Mucosa of descending colon (tissue), 3 donors: ENCODE results near the gene CRKL. TPM values are rescaled to one million over a fixed set of nuclear protein-coding genes. Genes with fewer than 3 reads are reported as not detected.

Experiments
- ATAC-seq: fragments of 200-7000 bp; cut with Tn5 transposase; one replicate; pipeline ENCODE4 v1.9.1; 2020; ENCODE audit warnings: mild to moderate bottlenecking, moderate library complexity
- DNase-seq, 3 donors: peaks; one replicate each; pipeline ENCODE4 v3.0.0-alpha.2; 2020
- H3K36me3 ChIP-seq: fragments of 200-600 bp; one replicate; pipeline ENCODE4 v1.8.0; 2021; ENCODE audit warnings: low read depth, mild to moderate bottlenecking
- H3K4me1 ChIP-seq: fragments of 200-600 bp; one replicate; pipeline ENCODE4 v1.8.0; 2021; ENCODE audit warnings: low read depth, mild to moderate bottlenecking
- H3K4me3 ChIP-seq: fragments of 200-600 bp; one replicate; pipeline ENCODE4 v1.8.0; 2021; ENCODE audit warnings: mild to moderate bottlenecking
- H3K9me3 ChIP-seq: fragments of 200-600 bp; one replicate; pipeline ENCODE4 v1.8.0; 2021; ENCODE audit warnings: mild to moderate bottlenecking
- intact Hi-C, 2 donors: fragments of 100-400 bp; cut with DNase I in 1 of 2; cut with micrococcal nuclease in 1 of 2; formaldehyde crosslinking; loops; one replicate each; pipeline versions ENCODE4 v1.11.0 to v1.11.1; 2022; cut with DNase I, micrococcal nuclease
- total RNA-seq, 3 donors: library from RNA; stranded (reverse); fragmentation: NEBNext Ultra II Directional in 2 of 3; extraction: Animal tissue kit (Norgen Biotek cat#: 25700) in 2 of 3; gene quantifications; one replicate each; pipeline versions ENCODE4 v1.2.1 to v1.2.4, GENCODE V29; 2021 to 2023
- TF ChIP-seq, protein P1 (sequence below): fragments of 200-600 bp; IDR thresholded peaks from one replicate; pipeline ENCODE4 v1.8.0; 2022; ENCODE audit warnings: antibody characterized with exemption, mild to moderate bottlenecking
- donor health status: DM: no; HTN: no; CAD: no; lungs with moderate emphysema.
- donor health status: DM: no; HTN: no; CAD: no.
- donor health status: DM: no; HTN: yes; CAD: no.

The CRKL gene
- total RNA-seq, 3 donors from 2014 or later, result 48.7 to 63.4 (median 55.3) TPM

DNA sequence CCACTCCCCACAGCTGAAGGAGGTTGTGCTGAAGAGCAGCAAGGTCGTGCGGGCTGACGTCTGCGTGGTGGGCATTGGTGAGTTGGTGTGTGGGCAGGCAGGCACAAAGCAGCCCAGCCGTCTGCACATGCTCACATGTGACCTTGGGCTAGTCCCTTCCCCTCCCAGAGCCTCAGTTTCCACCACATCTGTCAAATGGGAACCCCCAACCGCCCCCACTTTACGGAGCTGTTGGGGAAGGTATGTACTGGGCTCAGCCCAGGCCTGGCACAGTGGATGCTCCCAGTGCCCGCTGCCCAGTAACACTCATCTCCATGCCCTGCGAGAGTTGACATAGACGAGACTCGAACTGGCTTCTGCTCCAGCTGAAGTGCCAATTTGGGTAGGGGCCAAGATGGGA, 59.8 kb downstream of the CRKL start:
- no peak overlapping the region for H3K4me3 ChIP-seq
- H3K36me3 ChIP-seq, result no peaks in the 10 kb centered on the region
- DNase-seq (no peak), ATAC-seq (no peak)
- TF ChIP-seq, protein P1, sequence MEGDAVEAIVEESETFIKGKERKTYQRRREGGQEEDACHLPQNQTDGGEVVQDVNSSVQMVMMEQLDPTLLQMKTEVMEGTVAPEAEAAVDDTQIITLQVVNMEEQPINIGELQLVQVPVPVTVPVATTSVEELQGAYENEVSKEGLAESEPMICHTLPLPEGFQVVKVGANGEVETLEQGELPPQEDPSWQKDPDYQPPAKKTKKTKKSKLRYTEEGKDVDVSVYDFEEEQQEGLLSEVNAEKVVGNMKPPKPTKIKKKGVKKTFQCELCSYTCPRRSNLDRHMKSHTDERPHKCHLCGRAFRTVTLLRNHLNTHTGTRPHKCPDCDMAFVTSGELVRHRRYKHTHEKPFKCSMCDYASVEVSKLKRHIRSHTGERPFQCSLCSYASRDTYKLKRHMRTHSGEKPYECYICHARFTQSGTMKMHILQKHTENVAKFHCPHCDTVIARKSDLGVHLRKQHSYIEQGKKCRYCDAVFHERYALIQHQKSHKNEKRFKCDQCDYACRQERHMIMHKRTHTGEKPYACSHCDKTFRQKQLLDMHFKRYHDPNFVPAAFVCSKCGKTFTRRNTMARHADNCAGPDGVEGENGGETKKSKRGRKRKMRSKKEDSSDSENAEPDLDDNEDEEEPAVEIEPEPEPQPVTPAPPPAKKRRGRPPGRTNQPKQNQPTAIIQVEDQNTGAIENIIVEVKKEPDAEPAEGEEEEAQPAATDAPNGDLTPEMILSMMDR, result no peak
- peaks cover 19% of the 10 kb centered on the region for H3K4me1 ChIP-seq
- peaks cover 5% of the 10 kb centered on the region for H3K9me3 ChIP-seq
- intact Hi-C loops, result no loop called here

DNA sequence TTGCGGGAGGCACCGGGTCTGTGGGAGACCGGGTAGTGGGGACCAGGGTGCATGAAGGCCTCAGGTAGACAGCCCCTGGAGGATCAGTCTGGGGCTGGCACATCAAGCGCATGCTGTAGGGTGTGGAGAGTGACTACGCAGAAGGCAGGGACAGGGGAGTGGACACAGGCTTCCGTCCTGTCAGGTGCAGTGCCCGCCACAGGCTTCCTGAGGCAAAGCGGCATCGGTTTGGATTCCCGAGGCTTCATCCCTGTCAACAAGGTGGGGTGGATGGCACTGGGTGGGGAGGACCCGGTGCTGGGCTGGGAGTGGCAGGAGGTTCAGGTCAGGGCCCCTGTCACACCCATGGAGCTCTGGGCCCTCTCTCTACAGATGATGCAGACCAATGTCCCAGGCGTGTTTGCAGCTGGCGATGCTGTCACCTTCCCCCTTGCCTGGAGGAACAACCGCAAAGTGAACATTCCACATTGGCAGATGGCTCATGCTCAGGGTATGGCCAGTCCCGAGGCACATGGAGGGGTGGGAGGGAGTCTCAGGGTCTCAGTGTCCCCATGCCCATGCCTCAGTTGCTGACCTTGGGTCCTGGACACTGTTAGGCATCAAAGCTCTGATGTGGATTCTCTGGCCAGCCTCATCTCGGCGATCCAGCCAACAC, 60.4 kb downstream of the CRKL start:
- intact Hi-C loops, result no loop called here
- H3K4me1 ChIP-seq, result peaks cover 19% of the 10 kb centered on the region
- no peak for ATAC-seq
- H3K36me3 ChIP-seq, result no peaks in the 10 kb centered on the region
- H3K9me3 ChIP-seq, result peaks cover 5% of the 10 kb centered on the region
- no peak overlapping the region for H3K4me3 ChIP-seq
- no peak for DNase-seq
- TF ChIP-seq, protein P1, result no peak

DNA sequence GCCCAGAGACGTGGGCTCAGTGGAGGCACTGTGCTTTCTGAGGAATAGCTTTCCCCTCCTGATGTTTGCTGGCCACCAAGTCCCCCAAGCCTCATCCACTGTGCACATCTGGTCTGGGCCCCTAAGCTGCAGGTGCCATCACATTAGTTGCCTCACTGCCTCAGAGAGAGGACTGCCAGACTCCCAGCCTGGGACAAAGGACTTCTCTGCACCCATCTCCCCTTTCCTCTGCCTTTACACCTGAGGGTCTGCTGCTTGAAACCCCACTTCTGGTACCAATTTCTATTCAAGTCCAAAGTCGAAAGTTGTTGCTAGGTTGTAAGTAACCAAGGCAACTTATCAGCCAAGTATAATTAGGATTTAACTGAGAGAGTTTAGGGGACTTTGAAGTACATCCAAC, 61.2 kb downstream of the CRKL start:
- intact Hi-C loops, result no loop called here
- peaks cover 26% of the 10 kb centered on the region for H3K4me1 ChIP-seq
- no peak overlapping the region for H3K4me3 ChIP-seq
- TF ChIP-seq, protein P1, result no peak
- no peak for ATAC-seq
- no peak for DNase-seq
- H3K36me3 ChIP-seq, result no peaks in the 10 kb centered on the region
- H3K9me3 ChIP-seq, result peaks cover 5% of the 10 kb centered on the region

DNA sequence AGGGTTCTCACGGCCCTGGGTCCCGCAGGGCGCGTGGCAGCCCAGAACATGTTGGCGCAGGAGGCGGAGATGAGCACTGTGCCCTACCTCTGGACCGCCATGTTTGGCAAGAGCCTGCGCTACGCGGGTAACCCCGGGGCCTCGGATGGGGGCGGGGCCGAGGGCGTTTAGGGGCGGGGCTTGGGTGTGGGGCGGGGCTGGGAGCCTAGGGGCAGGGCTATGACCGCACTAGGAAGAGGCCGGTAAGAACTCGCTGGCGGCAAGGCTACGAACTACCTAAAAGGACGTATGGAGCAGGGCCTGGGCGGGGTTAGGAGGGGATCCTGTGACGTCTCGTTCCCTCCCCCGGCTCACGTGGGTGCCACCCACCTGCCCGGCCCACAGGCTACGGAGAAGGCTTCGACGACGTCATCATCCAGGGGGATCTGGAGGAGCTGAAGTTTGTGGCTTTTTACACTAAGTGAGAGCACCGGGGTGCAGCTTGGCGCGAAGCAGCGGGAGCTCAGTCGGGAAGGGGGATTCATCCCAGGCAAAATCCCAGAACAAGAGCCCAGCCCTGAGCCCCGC, 62.1 kb downstream of the CRKL start:
- Histone ChIP-seq H3K9me3 (peaks cover 5% of the 10 kb centered on the region), H3K4me1 (peaks cover 27% of the 10 kb centered on the region), H3K4me3 (no peak overlapping the region), H3K36me3 (no peaks in the 10 kb centered on the region)
- TF ChIP-seq, protein P1, result no peak
- intact Hi-C loops, result no loop called here
- ATAC-seq (peak; percentile 75), DNase-seq (peak; percentile 86 to 90 (median 89))

DNA sequence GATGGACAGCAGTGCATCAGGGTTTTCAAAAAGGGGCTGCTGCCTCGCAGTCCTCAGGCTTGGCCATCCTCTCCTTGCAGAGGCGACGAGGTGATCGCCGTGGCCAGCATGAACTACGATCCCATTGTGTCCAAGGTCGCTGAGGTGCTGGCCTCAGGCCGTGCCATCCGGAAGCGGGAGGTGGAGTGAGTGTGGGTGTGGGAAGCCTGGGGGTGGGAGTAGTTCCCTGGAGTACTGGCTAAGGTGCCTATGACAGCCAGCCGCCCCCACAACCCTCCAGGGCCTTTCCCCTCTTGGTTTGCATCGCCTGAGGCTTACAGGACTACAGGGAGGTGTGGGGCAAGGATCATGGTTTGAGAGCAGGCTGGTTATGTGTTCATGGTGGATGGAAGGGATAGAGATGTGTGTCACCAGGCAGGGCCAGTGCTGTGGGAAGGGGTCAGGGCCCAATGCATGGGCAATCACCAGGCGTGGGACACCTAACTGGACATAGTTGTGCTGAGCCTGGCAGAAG, 62.8 kb downstream of the CRKL start:
- H3K9me3 ChIP-seq, result peaks cover 5% of the 10 kb centered on the region
- no peak for ATAC-seq
- H3K4me1 ChIP-seq, result peaks cover 27% of the 10 kb centered on the region
- TF ChIP-seq, protein P1, result no peak
- intact Hi-C loops, result loop anchor here in 1 of 2 donors (10.0 kb wide), 1 partner anchor 65 kb away; the partner anchor contains the start of gene CRKL
- peak in 1 of 3 donors; percentile 65 for DNase-seq
- no peaks in the 10 kb centered on the region for H3K36me3 ChIP-seq
- H3K4me3 ChIP-seq, result no peak overlapping the region
